Right lobe of liver (tissue), 4 donors: Measurements from ENCODE around the gene HDGFL2.

ENCODE experiments used
- CTCF ChIP-seq, 4 donors: fragments of 200-600 bp in 3 of 4; fragments of 450-650 bp in 1 of 4; IDR thresholded peaks; one replicate each; pipeline versions ENCODE4 v1.5.1 to v1.8.0; 2016 to 2022; ENCODE audit warnings: antibody characterized with exemption in 4 of 4, mild to moderate bottlenecking in 2 of 4
- POLR2A ChIP-seq: fragments of 450-650 bp; IDR thresholded peaks from one replicate; pipeline ENCODE4 v1.6.1; 2017; ENCODE audit warnings: antibody characterized with exemption, mild to moderate bottlenecking
- donor health status: DM: no; HTN: no; CAD: no.
- donor health status: DM: no; HTN: no; CAD: no.
- donor health status: DM: no; HTN: yes; CAD: no.

- TF ChIP-seq POLR2A: no peak
- TF ChIP-seq CTCF (IDR thresholded peaks at IDR 0.05): no peak
Observed at GRCh38 chr19:4543842-4544647, 71.9 kb downstream of the HDGFL2 start.
